Measurements from ENCODE around the gene CLEC1B.

The CLEC1B gene

GRCh38 chr12:9947674-9948073 lies 51.2 kb downstream of the CLEC1B start:
- TF ChIP-seq GATA2 (IDR thresholded peaks at IDR 0.05; ENCODE audit: low read depth, low read length) = no peak
- no peak for TF ChIP-seq GATA3 (IDR thresholded peaks at IDR 0.05; ENCODE audit: low read depth, low read length)

GRCh38 chr12:9944391-9944790 lies 54.5 kb downstream of the CLEC1B start:
- no peak for TF ChIP-seq GATA2 (IDR thresholded peaks at IDR 0.05; ENCODE audit: low read depth, low read length)
- no peak for TF ChIP-seq GATA3 (IDR thresholded peaks at IDR 0.05; ENCODE audit: low read depth, low read length)

- TF ChIP-seq GATA3 (IDR thresholded peaks at IDR 0.05; ENCODE audit: low read depth, low read length) = no peak
- no peak for TF ChIP-seq GATA2 (IDR thresholded peaks at IDR 0.05; ENCODE audit: low read depth, low read length)
Observed at GRCh38 chr12:9943240-9943639, 55.7 kb downstream of the CLEC1B start.

All from SH-SY5Y (cell line).